Effector memory CD8-positive, alpha-beta T cell (primary cell): Measurements from ENCODE around the gene TRHDE.

Source experiments
- ATAC-seq: fragments of 150-1000 bp; cut with Tn5 transposase; replicated peaks from 2 replicates; pipeline ENCODE4 v1.10.0; 2021; ENCODE audit warnings: mild to moderate bottlenecking, moderate library complexity
- DNase-seq, 3 experiments: peaks; one replicate each; pipeline ENCODE4 v3.0.0; 2021
- H3K27ac Mint-ChIP-seq, 2 donors: one replicate each; pipeline ENCODE4 v1.8.0; 2022; ENCODE audit warnings: mild to moderate bottlenecking in 2 of 2, mixed read lengths in 2 of 2, moderate library complexity in 2 of 2
- H3K27me3 Mint-ChIP-seq, 2 donors: one replicate each; pipeline ENCODE4 v1.8.0; 2022; ENCODE audit warnings: mixed read lengths in 2 of 2
- H3K36me3 Mint-ChIP-seq: one replicate; pipeline ENCODE4 v1.8.0; 2022; ENCODE audit warnings: mild to moderate bottlenecking, moderate library complexity, mixed read lengths; ENCODE audit not compliant: insufficient read depth
- H3K4me1 Mint-ChIP-seq, 2 donors: one replicate each; pipeline ENCODE4 v1.8.0; 2022; ENCODE audit warnings: low read depth in 2 of 2, mixed read lengths in 2 of 2
- H3K4me3 Mint-ChIP-seq, 2 donors: one replicate each; pipeline ENCODE4 v1.8.0; 2022; ENCODE audit warnings: mild to moderate bottlenecking in 2 of 2, mixed read lengths in 2 of 2, moderate library complexity in 2 of 2
- H3K9me3 Mint-ChIP-seq, 2 donors: one replicate each; pipeline ENCODE4 v1.8.0; 2022; ENCODE audit warnings: mixed read lengths in 2 of 2

Gene TRHDE

DNA sequence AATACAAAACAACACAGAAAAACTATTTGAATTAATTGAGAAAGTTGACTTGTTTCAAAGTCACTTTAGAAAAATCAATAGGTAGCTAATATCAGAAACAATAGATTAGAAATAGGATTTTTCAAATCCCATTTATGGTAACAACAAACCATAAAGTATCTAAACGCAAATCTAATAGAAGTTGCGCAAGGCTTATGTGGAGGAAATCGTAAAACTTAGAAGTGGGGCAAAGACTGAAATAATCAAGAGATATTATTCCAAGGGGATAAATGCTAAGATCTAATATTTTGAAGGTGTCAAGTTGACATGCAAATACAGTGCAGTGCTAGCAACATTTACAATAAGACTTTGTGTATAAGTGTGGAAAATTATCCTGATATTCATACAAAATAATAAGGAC is 87.2 kb downstream of the TRHDE start:
- no peak overlapping the region for H3K4me3 Mint-ChIP-seq
- H3K9me3 Mint-ChIP-seq, result peaks cover 4 to 6% of the 10 kb centered on the region in 2 donors
- H3K4me1 Mint-ChIP-seq, result no peaks in the 10 kb centered on the region

GRCh38 chr12:72365151-72365550 is 93.0 kb downstream of the TRHDE start:
- Mint-ChIP-seq H3K27me3 (no peaks in the 10 kb centered on the region), H3K4me1 (no peaks in the 10 kb centered on the region), H3K27ac (no peak overlapping the region), H3K36me3 (no peaks in the 10 kb centered on the region), H3K9me3 (peaks cover 0 to 6% of the 10 kb centered on the region in 2 donors), H3K4me3 (no peak overlapping the region)
- DNase-seq (no peak), ATAC-seq (no peak)

More for the DNA sequence above, 87.2 kb downstream of the TRHDE start:
- DNase-seq, result no peak
- no peaks in the 10 kb centered on the region for H3K27me3 Mint-ChIP-seq
- no peak for ATAC-seq
- H3K27ac Mint-ChIP-seq, result no peak overlapping the region
- no peaks in the 10 kb centered on the region for H3K36me3 Mint-ChIP-seq

GRCh38 chr12:72366255-72366654 is 94.1 kb downstream of the TRHDE start:
- Mint-ChIP-seq H3K4me3 (no peak overlapping the region), H3K27ac (no peak overlapping the region), H3K36me3 (no peaks in the 10 kb centered on the region), H3K4me1 (no peaks in the 10 kb centered on the region), H3K27me3 (no peaks in the 10 kb centered on the region), H3K9me3 (peaks cover 0 to 6% of the 10 kb centered on the region in 2 donors)
- DNase-seq (no peak), ATAC-seq (no peak)

GRCh38 chr12:72368298-72368697 is 96.1 kb downstream of the TRHDE start:
- Mint-ChIP-seq H3K9me3 (peaks cover 0 to 4% of the 10 kb centered on the region in 2 donors), H3K36me3 (no peaks in the 10 kb centered on the region), H3K27me3 (no peaks in the 10 kb centered on the region), H3K4me3 (no peak overlapping the region), H3K4me1 (no peaks in the 10 kb centered on the region), H3K27ac (no peak overlapping the region)
- DNase-seq (no peak), ATAC-seq (no peak)

GRCh38 chr12:72368719-72369422 is 96.7 kb downstream of the TRHDE start:
- Mint-ChIP-seq H3K9me3 (peaks cover 0 to 4% of the 10 kb centered on the region in 2 donors), H3K27ac (no peak overlapping the region), H3K4me1 (no peaks in the 10 kb centered on the region), H3K4me3 (no peak overlapping the region), H3K36me3 (no peaks in the 10 kb centered on the region), H3K27me3 (no peaks in the 10 kb centered on the region)
- ATAC-seq (no peak), DNase-seq (no peak)

DNA sequence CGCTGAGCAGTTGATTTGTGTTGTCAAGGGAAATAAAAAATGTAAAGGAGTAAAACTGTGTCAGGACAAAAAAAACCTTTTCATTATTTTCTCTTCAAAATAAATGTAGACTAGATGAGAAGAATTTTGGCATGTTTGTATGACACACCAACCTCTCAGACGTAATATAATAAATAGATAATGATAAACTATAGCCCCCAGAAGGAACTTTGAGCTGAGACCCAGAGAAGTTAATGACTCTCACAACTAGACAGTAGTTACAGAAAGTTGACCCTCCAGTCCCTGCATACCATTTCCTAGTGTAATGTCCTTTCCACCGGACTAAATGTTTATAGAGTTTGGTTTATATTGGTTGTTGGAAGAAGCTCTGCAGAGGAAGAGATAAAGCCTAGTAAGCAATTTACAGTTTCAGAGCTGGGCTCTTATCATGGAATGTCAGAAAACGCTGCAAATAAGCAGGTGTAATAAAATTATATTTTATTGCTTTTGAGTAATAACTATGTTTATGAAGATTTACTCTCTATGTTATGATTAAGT is 97.3 kb downstream of the TRHDE start:
- no peak for ATAC-seq

GRCh38 chr12:72380441-72380840 is 108.3 kb downstream of the TRHDE start:
- no peaks in the 10 kb centered on the region for H3K4me1 Mint-ChIP-seq
- DNase-seq (no peak), ATAC-seq (no peak)
- no peak overlapping the region for H3K27ac Mint-ChIP-seq
- H3K4me3 Mint-ChIP-seq, result no peak overlapping the region
- H3K9me3 Mint-ChIP-seq, result peaks cover 8 to 24% of the 10 kb centered on the region in 2 donors
- H3K36me3 Mint-ChIP-seq, result no peaks in the 10 kb centered on the region
- H3K27me3 Mint-ChIP-seq, result no peaks in the 10 kb centered on the region

More for the DNA sequence above, 97.3 kb downstream of the TRHDE start:
- no peaks in the 10 kb centered on the region for H3K4me1 Mint-ChIP-seq
- H3K27me3 Mint-ChIP-seq, result no peaks in the 10 kb centered on the region
- no peak for DNase-seq
- no peak overlapping the region for H3K4me3 Mint-ChIP-seq
- no peaks in the 10 kb centered on the region for H3K36me3 Mint-ChIP-seq
- peaks cover 0 to 4% of the 10 kb centered on the region in 2 donors for H3K9me3 Mint-ChIP-seq
- H3K27ac Mint-ChIP-seq, result no peak overlapping the region

- Mint-ChIP-seq H3K27ac (no peak overlapping the region), H3K4me1 (no peaks in the 10 kb centered on the region), H3K27me3 (no peaks in the 10 kb centered on the region), H3K4me3 (no peak overlapping the region), H3K9me3 (peaks cover 4 to 25% of the 10 kb centered on the region in 2 donors), H3K36me3 (no peaks in the 10 kb centered on the region)
- no peak for ATAC-seq
- no peak for DNase-seq
Measured at GRCh38 chr12:72388322-72388721, 116.2 kb downstream of the TRHDE start.

GRCh38 chr12:72390146-72390545 is 118.0 kb downstream of the TRHDE start:
- Mint-ChIP-seq H3K27me3 (no peaks in the 10 kb centered on the region), H3K4me1 (no peaks in the 10 kb centered on the region), H3K36me3 (no peaks in the 10 kb centered on the region), H3K27ac (no peak overlapping the region), H3K4me3 (no peak overlapping the region), H3K9me3 (peaks cover 4 to 25% of the 10 kb centered on the region in 2 donors)
- DNase-seq (no peak), ATAC-seq (no peak)

DNA sequence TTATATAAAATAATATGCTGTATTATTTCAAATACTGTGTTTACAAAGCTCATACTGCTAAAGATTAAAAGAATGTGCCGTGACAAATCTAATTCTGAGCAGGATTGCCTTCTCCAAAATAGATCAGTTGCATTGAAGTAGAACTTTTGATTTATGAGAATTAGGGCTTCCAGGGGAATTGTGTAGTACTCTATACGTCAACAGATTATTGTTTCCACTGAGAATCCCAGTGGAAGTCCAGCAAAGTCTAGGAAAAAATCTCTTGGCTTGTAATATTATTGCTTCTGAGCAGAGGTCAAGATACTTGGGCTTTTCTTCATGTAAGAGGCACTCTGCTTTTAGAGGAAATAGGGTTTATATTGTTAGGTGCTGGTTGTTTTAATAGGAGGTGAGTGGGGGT is 133.9 kb downstream of the TRHDE start:
- peaks cover 0 to 5% of the 10 kb centered on the region in 2 donors for H3K9me3 Mint-ChIP-seq
- DNase-seq, result no peak
- no peaks in the 10 kb centered on the region for H3K27me3 Mint-ChIP-seq
- peaks cover 3% of the 10 kb centered on the region for H3K36me3 Mint-ChIP-seq
- H3K4me3 Mint-ChIP-seq, result no peak overlapping the region
- no peak for ATAC-seq
- no peak overlapping the region for H3K27ac Mint-ChIP-seq
- H3K4me1 Mint-ChIP-seq, result no peaks in the 10 kb centered on the region

GRCh38 chr12:72432037-72432604 is 160.0 kb downstream of the TRHDE start:
- Mint-ChIP-seq H3K27me3 (no peaks in the 10 kb centered on the region), H3K9me3 (peaks cover 4 to 8% of the 10 kb centered on the region in 2 donors), H3K4me1 (no peaks in the 10 kb centered on the region), H3K4me3 (no peak overlapping the region), H3K36me3 (no peaks in the 10 kb centered on the region), H3K27ac (no peak overlapping the region)
- DNase-seq, result no peak
- no peak for ATAC-seq

GRCh38 chr12:72433298-72433697 is 161.1 kb downstream of the TRHDE start:
- Mint-ChIP-seq H3K27ac (no peak overlapping the region), H3K4me1 (no peaks in the 10 kb centered on the region), H3K36me3 (no peaks in the 10 kb centered on the region), H3K9me3 (peaks cover 4 to 8% of the 10 kb centered on the region in 2 donors), H3K4me3 (no peak overlapping the region), H3K27me3 (no peaks in the 10 kb centered on the region)
- ATAC-seq, result no peak
- DNase-seq, result no peak

DNA sequence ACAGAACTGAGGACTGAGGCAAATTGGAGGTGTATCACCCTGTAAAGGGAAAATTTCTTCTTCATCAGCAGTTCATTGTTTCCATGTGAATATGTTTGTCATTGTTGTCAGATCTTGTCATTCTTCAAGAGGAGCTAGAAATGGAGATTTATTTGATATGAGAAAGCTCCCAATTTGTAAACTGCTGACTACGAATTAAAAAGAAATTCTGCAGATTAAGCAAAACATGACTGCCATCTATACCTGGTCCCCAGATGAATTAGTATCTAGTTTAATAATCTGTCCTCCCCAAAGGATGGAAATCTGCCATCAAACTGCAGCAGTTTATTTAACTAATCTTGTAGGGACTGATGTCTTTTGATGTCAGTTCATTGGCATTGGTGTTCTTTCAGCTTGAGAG is 162.8 kb downstream of the TRHDE start:
- Mint-ChIP-seq H3K36me3 (no peaks in the 10 kb centered on the region), H3K4me3 (no peak overlapping the region), H3K27me3 (no peaks in the 10 kb centered on the region), H3K27ac (no peak overlapping the region), H3K4me1 (no peaks in the 10 kb centered on the region), H3K9me3 (peaks cover 3 to 8% of the 10 kb centered on the region in 2 donors)
- DNase-seq, result no peak
- no peak for ATAC-seq

- DNase-seq (no peak), ATAC-seq (no peak)
- Mint-ChIP-seq H3K4me3 (no peak overlapping the region), H3K9me3 (peaks cover 7 to 15% of the 10 kb centered on the region in 2 donors), H3K27me3 (no peaks in the 10 kb centered on the region), H3K27ac (no peak overlapping the region), H3K4me1 (no peaks in the 10 kb centered on the region), H3K36me3 (no peaks in the 10 kb centered on the region)
Measured at GRCh38 chr12:72442217-72442616, 170.0 kb downstream of the TRHDE start.
